Stimulated activated naive CD4-positive, alpha-beta T cell treated with Interleukin-2 at 50 U/mL for 16 hours (primary cell): ENCODE measurements around the gene SAG.
"Not testable (repeated sequence)": the region's sequence is repeated elsewhere in the genome, so short reads cannot be mapped to it uniquely, and the experiment has no call there.

Source experiments
- DNase-seq: peaks from one replicate; lab custom pipeline; 2025; lab: John Stamatoyannopoulos, UW

Gene SAG

DNA sequence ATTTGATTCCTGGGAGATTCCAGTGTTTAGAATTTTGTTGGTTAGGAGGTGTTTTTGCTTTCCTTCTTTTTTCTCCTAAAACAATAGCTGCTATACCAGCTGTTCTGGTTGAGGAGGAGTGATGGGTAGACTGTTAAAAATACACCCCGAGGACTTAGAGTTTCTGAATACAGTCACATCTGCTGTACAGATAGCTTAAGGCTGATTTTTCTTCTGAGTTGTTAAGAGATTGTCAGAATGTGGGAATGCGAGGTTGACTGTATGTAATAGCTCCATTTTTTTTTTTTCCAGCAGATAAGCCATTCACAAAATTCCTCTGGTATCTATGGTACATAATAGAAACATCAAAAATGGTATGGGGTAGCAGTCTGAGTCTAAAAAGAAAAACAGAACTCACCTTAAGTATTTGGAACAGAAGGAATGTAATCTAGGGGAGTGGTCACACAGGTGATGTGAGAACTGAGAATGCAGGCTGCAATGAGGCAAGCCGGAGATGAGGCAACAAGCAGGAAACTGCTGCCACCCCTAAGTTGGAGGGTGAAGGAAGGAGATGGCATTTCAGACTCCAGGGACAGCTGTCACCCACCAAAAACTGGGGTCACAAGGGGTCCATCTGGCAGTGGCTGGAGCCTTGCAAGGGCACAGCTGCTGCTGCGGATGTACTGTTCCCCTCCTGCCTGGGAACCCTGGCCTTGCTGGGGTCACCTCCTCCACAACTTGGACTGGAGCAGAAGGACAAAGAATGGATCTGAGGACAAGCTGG is 49.1 kb downstream of the SAG start:
- DNase-seq: no peak

DNA sequence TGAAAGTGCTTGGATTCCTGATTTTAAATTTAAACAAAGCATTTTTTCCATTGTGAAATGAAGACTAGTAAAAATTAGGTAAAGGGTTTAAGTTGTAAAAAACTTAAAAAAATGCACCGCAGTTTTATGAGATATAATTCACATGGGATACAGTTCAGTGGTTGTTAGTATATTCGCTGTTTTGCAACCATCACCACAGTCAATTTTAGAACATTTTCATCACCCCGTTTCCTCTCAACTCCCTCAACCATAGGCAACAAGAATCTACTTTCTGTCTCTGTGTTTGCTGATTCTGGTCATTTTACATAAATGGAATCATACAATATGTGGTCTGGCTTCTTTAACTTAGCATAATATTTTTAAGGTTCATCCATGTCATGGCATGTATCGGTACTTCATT is 50.7 kb downstream of the SAG start:
- no peak for DNase-seq

DNA sequence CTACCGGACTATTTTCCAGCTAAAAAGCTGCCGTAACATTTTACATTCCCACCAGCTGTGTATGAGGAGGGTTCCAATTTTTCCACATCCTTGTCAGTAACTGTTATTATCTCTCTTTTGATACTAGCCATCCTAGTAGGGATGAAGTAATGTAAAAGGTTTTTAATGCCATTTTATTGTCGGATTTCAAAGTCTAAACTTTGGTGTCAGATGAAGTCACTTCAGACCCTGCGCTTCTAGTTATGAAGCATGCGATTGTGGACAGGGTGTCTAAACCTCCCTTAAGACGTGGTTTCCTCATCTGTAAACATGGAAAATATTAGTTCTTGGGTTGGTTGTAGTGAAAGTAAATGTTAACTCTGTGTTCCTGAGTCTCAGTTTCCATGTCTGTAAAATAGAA is 51.3 kb downstream of the SAG start:
- no peak for DNase-seq

- no peak for DNase-seq
Observed at GRCh38 chr2:233359823-233360222, 52.2 kb downstream of the SAG start.

- DNase-seq: no peak
Observed at GRCh38 chr2:233360771-233361176, 53.2 kb downstream of the SAG start.

DNA sequence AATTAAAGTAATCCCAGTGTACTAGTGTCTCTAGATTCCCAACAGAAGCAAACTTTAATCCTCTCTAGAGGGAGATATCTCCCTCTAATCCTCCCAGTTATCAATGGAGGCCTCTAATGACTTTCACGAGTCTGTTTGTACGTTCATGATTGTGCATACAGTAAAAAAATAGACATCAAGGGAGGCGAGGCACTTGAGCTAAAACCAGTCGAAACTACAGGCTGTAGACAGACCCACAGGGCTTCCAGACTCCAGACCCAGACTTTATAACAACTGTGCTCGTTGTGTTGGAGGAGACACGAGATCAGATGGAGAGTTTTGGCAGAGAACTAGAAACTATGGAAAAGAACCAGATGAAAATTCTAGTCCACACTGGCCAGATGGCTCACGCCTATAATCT is 53.7 kb downstream of the SAG start:
- no peak for DNase-seq

DNA sequence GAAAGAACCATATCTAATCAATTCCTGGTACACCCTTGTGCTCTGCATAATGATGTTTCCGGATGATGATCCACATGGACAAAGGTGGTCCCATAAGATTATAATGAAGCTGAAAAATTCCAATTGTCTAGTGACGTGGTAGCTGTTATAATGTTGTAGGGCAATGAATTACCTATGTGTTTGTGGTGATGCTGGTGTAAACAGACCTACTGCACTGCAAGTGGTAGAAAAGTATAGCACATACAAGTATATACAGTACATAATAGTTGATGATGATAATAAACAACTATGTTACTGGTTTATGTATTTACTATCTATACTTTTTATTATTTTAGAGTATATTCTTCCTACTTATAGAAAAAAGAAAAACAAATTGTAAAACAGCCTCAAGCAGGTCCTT is 55.1 kb downstream of the SAG start:
- DNase-seq: no peak

DNA sequence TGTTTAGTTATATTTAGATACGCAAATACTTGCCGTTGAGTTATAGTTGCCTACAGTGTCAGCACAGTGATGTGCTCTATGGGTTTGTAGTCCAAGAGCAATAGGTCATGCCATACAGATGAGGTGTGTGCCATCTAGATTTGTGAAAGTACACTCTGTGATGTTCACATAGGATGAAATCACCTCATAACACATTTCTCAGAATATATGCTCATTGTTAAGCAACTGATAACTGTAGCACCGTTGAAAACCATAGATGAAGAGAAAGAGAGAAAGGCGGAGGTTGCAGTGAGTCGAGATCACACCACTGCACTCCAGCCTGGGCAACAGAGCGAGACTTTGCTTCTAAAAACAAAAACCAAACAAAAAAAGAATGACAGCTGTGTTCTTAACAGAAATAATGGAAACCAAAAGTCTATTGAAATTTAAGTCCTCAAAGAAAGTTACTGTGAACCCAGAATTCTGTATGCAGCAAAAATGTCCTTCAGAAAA is 56.2 kb downstream of the SAG start:
- DNase-seq: no peak

GRCh38 chr2:233365861-233366520 is 58.4 kb downstream of the SAG start:
- DNase-seq: no peak

- no peak for DNase-seq
Observed at GRCh38 chr2:233367586-233367985, 60.0 kb downstream of the SAG start.

DNA sequence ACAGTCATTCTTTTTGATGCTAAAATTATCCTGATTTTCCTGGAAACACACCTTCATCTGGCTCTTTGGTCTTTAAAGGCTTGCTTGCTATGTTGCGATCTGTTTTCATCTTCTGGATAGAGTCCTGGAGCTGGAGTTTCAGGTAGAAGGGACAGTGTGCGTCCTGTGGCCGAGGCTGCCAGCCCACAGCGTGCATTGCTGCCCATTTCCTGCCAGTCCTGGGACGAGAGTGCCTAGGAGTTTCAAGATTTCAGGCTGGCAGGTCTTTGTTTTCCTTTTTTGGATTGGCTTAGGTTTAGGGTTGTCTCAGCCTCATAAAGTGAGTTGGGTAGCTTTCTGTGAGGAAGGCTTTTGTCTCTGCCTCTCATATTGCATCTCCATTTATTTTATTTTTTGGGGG is 61.1 kb downstream of the SAG start:
- DNase-seq: no peak

GRCh38 chr2:233369462-233369861 is 61.8 kb downstream of the SAG start:
- no peak for DNase-seq

DNA sequence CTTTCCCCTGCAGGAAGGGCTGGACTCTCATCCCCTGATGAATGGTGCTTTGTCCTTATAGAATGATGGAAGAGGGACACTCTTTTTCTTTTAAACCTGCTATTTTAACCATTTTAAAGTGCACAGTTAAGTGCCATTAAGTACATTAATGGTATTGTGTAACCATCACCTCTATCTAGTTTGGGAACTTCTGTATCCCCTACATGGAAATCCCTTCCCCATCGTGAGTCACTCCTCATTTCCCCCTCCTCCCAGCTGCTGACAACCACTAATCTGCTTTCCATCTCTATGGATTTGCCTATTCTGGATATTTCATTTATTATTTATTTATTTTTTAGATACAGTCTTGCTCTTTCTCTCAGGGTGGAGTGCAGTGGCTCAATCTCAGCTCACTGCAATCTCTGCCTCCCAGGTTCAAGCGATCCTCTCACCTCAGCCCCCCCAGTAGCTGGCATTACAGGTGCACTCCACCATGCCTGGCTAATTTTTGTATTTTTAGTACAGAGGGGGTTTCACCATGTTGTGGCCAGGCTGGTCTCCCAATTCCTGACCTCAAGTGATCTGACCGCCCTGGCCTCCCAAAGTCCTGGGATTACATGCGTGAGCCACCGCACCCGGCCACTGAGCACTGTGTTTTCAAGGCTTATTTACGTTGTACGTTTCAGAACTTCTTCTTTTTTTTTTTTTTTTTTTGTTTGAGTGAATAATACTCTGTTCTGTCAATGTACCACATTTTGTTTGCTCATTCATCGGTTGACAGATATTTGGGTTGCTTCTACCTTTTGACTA is 62.5 kb downstream of the SAG start:
- no peak for DNase-seq

- DNase-seq: no peak
Observed at GRCh38 chr2:233371641-233372040, 64.0 kb downstream of the SAG start.

GRCh38 chr2:233372855-233373254 is 65.2 kb downstream of the SAG start:
- no peak for DNase-seq

GRCh38 chr2:233373316-233373715 is 65.7 kb downstream of the SAG start:
- no peak for DNase-seq

GRCh38 chr2:233374776-233375175 is 67.2 kb downstream of the SAG start:
- not testable (repeated sequence) for DNase-seq

GRCh38 chr2:233375490-233376314 is 68.1 kb downstream of the SAG start:
- no peak for DNase-seq

DNA sequence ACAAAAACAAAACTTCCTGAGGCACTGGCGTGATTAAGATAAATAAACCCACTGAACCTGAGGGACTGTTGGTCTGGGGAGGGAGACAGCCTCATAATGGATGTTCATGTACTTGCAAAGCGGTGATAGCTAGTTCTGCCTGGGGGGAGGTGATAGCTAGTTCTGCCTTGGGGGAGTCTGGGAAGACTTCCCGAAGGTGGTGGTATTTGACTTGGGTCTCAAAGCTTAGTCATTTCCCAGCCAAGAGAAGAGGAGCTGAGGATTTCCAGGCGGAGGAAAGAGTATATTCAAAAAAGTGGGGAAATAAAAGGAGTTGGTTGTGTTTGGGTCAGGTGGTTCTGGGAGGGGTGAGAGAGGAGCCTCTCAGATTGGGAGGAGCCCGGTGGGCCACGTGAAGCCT is 71.4 kb downstream of the SAG start:
- DNase-seq: no peak

GRCh38 chr2:233379441-233379840 is 71.8 kb downstream of the SAG start:
- no peak for DNase-seq

DNA sequence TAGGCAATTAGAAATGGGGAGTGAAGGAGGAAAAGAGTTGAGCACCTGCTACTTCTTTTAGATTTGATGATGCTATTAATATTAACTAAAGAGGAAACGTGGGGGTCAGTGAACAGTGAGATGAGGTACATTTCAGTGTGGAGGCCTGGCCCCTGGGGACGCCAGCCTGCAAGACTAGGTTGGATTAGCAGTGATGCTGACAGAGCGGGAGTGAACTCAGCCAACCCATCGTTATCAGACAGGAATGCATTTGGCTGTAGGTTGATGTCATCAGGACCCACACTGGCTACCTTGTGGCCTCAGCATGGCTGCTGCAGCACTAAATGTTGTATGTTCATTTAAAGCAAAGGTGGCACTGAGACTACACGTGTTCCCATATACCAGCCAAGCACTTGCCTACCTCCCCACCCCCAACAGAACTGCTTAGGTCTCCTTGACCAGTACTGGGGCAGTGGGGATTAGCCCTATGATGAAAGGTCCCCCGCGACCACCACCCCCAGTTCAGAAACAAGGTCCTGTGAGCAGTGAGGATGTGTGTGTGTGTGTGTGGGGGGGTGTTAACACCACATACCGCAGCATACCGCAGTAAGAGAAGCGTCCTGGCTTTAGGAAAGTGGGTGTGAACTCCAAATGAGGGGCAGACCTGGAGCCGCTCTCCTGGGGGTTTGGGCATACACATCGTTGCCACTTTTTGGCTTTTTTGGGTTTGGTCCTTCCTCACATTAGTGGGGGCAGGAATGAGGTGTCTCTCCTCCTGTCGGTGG is 72.7 kb downstream of the SAG start:
- no peak for DNase-seq
